Fibroblast of gingiva (primary cell): ENCODE measurements around the gene NPAS1.
A peak's percentile ranks its signal among the peaks of the same experiment; 100 is the strongest.

Source experiments
- DNase-seq: peaks from one replicate; pipeline ENCODE4 v3.0.0-alpha.2; 2011; ENCODE audit warnings: low read depth

NPAS1 gene

GRCh38 chr19:47020992-47021496 lies 1.4 kb downstream of the NPAS1 start:
- no peak for DNase-seq

GRCh38 chr19:47021536-47022139 lies 2.0 kb downstream of the NPAS1 start:
- no peak for DNase-seq

GRCh38 chr19:47022140-47022536 lies 2.5 kb downstream of the NPAS1 start:
- no peak for DNase-seq

GRCh38 chr19:47022541-47023447 lies 3.2 kb downstream of the NPAS1 start:
- DNase-seq: no peak

GRCh38 chr19:47023448-47023794 lies 3.8 kb downstream of the NPAS1 start:
- no peak for DNase-seq

GRCh38 chr19:47024502-47024901 lies 4.9 kb downstream of the NPAS1 start:
- no peak for DNase-seq

- DNase-seq: no peak
Observed at GRCh38 chr19:47026156-47026555, 6.5 kb downstream of the NPAS1 start.

GRCh38 chr19:47026889-47027288 lies 7.3 kb downstream of the NPAS1 start:
- no peak for DNase-seq

- no peak for DNase-seq
Observed at GRCh38 chr19:47027586-47028088, 8.0 kb downstream of the NPAS1 start.

- DNase-seq: no peak
Observed at GRCh38 chr19:47028195-47028601, 8.6 kb downstream of the NPAS1 start.

GRCh38 chr19:47032171-47032811 lies 12.7 kb downstream of the NPAS1 start:
- no peak for DNase-seq

GRCh38 chr19:47035127-47036096 lies 15.8 kb downstream of the NPAS1 start:
- peak; percentile 62 for DNase-seq

GRCh38 chr19:47036097-47036651 lies 16.5 kb downstream of the NPAS1 start:
- no peak for DNase-seq

GRCh38 chr19:47037766-47038165 lies 18.1 kb downstream of the NPAS1 start:
- no peak for DNase-seq

GRCh38 chr19:47039239-47039874 lies 19.7 kb downstream of the NPAS1 start:
- no peak for DNase-seq

- DNase-seq: no peak
Observed at GRCh38 chr19:47040869-47041268, 21.2 kb downstream of the NPAS1 start.

- DNase-seq: no peak
Observed at GRCh38 chr19:47044946-47045866, 25.6 kb downstream of the NPAS1 start.

- no peak for DNase-seq
Observed at GRCh38 chr19:47045867-47046470, 26.3 kb downstream of the NPAS1 start.

GRCh38 chr19:47047272-47047762 lies 27.7 kb downstream of the NPAS1 start:
- no peak for DNase-seq
